NCI-H69 (cell line): ENCODE results near the gene ZSCAN4.

Experiments used
- DNase-seq: peaks from one replicate; lab custom pipeline; 2025; lab: John Stamatoyannopoulos, UW

ZSCAN4 gene

GRCh38 chr19:57682226-57682766 lies 13.6 kb downstream of the ZSCAN4 start:
- peak; percentile 44 for DNase-seq

DNA sequence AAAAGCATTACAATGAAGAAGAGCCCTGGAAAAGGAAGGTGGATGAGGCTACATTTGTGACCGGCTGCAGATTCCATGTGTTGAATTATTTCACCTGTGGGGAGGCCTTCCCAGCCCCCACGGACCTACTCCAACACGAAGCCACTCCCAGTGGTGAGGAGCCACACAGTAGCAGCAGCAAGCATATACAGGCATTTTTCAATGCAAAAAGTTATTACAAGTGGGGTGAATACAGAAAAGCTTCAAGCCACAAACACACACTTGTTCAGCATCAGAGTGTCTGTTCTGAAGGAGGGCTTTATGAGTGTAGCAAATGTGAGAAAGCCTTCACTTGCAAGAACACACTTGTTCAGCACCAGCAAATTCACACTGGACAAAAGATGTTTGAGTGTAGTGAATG lies 18.0 kb downstream of the ZSCAN4 start:
- no peak for DNase-seq

DNA sequence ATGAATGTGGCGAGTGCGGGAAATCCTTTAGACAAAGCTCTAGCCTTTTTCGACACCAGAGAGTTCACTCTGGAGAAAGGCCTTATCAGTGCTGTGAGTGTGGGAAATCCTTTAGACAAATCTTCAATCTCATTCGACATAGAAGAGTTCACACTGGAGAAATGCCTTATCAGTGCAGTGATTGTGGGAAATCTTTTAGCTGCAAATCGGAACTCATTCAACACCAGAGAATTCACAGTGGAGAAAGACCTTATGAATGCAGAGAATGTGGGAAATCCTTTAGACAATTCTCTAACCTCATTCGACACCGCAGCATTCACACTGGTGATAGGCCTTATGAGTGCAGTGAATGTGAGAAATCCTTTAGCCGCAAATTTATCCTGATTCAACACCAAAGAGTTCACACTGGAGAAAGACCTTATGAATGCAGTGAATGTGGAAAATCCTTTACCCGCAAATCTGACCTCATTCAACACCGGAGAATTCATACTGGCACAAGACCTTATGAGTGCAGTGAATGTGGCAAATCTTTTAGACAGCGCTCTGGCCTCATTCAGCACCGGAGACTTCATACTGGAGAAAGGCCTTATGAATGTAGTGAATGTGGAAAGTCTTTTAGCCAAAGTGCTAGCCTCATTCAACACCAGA lies 18.8 kb downstream of the ZSCAN4 start:
- DNase-seq = no peak

GRCh38 chr19:57688011-57688763 lies 19.5 kb downstream of the ZSCAN4 start:
- no peak for DNase-seq

DNA sequence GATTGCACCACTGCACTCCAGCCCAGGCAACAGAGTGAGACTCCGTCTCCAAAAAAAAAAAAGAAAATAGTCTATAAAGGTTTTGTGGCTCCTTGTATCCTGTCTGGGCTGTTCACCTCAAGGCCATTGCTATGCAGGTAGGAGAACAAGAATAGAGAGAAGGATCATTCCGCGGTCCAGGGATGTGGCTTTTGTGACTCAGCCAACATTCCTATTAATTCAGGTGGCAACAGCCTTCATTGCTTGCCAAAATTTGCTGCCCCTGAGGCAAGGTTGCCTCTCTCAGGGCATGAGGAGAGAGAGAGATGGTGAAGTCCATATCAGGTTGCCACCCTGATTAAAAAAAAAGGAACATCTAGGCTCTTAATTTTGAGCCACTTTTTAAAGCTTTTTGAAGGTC lies 21.0 kb downstream of the ZSCAN4 start:
- no peak for DNase-seq

DNA sequence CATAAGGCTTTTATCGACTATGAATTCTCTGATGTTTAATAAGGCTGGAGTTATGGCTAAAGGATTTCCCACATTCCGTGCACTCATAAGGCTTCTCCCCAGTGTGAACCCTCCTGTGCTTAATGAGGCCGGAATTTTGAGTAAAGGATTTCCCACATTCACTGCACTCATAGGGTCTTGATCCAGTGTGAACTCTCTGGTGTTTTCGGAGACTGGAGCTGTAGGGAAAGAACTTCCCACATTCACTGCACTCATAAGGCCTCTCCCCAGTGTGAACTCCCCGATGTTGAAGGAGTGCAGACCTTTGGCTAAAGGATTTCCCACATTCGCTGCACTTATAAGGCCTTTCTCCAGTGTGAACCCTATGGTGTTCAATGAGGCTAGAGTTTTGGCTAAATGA lies 32.9 kb downstream of the ZSCAN4 start:
- no peak for DNase-seq

- DNase-seq = no peak
Measured at GRCh38 chr19:57706346-57706745, 37.6 kb downstream of the ZSCAN4 start.

DNA sequence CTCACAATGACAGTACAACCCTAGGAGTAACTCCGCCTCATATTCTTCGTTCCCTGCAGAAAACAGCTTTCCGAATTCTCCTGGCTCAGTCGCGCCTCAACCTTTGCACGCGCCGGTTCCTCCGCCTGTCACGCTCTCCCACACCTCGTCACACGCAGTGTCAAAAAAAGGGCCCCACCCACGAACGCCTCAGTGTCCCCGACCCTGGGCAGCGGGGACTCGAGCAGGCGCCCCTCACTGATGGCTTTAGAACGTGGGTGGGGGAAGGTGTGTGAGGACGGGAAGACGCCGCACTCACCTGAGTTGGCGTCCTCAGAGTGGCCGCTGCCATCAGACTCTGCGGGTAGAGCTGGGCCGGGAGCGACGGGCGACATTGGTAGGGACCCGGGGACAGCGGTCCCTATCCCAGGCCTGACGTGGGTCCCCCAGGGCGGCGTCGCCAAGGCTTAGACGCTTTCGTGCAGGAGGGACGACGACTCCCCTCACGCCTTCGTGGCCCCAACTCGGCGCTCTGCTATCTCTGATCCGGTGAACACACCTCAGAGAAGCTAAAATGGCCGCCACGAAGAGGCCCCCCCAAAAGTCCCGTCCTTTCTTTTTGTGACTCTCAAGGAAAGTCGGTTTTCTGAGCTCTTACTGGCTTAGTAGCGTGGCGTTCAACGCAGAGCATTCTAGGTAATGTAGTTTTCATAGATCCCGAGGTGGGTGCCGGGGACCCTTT lies 40.1 kb downstream of the ZSCAN4 start, which contains the start of gene ZNF154:
TSS of gene ZNF154 (minus strand) at position 564 of the 721 bp plus-strand sequence. CDS start at position 331, 233 bp downstream.
- DNase-seq = no peak

GRCh38 chr19:57709616-57710015 lies 40.9 kb downstream of the ZSCAN4 start:
- no peak for DNase-seq

DNA sequence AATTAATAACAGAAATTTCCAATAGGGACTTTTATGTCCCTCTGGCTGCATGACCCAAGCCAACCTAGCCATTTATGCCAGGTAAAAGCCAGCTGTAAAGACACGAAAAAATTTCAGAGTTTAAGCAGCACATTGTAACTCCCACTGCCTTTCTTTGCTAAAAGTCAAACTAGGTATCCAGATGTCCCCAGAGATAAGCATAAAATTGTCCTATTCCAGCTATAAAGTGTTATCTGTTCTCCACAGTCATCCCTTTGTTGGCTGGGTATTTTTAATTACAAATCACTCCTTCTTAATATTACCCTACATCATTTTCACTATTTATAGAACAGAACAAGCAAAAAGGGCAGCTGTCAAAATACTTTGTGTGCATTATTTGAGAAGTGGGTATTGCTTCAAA lies 43.5 kb downstream of the ZSCAN4 start:
- DNase-seq = no peak

DNA sequence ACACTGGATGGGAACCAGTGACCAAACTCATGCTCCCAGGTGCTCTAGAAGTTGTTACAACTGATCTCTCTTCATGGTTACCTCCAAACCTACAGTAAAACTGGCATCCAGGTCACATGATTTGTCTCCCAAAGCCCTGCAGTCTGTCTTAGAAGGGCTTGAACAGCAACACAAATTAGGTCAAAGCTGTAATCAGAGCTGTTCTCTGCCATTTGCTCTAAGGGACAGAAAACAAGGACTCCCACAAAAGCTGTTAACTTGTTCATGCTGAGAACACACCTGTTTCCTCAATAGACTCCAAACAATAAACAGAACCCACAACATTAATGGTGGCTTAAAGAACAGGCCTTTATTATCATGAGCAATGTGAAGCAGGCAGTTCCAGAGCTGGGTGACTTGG lies 50.7 kb downstream of the ZSCAN4 start:
- peak; percentile 86 for DNase-seq

DNA sequence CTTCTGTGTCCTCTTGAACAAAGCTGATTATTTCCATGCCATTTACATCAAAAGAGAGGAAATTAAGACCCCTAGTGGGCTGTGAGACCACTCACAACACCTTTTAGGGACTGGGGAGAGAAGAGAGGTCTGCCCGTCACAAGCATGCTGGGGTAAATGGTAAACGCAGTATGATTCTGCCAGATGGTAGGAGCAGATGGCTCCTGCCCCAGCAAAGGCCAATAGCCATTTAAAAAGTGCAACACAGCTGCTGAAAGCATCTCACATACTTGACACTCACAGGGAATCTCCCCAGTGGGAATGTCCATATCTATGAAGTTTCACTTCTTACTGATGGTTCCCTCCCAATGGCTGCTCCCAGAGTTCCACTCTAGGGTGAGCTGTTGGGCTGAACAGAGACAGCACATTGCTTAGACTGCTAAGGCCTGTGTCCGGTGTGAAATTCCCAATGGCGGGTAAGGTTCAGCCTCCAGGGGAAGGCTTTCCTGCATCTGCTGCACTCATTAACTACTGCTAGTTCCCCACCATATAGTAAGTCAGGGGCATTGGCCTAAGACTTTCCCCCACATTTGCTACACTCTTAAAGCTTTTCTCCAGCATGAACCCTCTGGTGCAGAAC lies 51.3 kb downstream of the ZSCAN4 start:
- DNase-seq = peak; percentile 86

GRCh38 chr19:57720878-57721277 lies 52.1 kb downstream of the ZSCAN4 start:
- no peak for DNase-seq
